GM18526 (cell line): ENCODE results near the gene ROBO1.

Experiments used
- POLR2A ChIP-seq: IDR thresholded peaks from 3 replicates; pipeline ENCODE4 v1.6.1; 2011; ENCODE audit not compliant: insufficient read length; ENCODE audit errors: extremely low read depth

The ROBO1 gene

DNA sequence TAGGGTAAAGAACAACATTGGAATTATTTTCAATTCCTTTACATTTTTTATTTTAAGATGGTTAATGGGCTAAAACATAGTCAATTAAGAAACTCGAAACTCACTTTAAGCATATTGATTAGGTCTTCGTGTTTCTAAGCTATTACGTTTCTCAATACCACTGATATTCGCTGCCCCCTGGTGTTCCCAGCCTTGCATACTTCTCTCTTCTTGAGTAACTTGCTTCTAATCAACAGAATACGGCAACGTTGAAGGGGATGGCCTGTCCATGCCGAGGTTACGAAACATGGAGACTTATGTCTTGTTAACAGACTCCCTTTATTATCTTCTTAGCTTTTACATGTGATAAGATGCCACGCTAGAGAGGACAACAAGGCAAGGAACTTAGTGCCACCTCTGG lies 43.6 kb downstream of the ROBO1 start:
- no peak for TF ChIP-seq POLR2A

DNA sequence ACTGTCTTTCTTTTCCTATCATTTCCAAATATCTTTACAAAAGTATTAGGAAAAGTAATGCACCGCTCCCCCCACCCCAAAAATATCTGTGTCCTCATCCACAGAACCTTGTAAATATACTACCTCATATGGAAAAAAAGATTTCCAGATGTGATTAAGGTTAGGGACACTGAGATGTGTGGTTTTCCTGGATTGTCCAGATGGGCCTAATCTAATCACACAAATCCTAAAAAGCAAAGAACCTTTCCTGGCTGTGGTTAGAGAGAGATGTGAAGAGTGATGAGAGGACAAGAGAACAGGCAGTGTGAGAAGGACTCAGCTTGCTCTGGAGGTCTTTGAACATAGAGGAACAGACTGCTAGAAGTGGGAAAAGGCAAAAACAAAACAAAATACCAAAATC lies 77.7 kb downstream of the ROBO1 start:
- TF ChIP-seq POLR2A = no peak

GRCh38 chr3:79685108-79685507 lies 82.7 kb downstream of the ROBO1 start:
- TF ChIP-seq POLR2A = no peak

- TF ChIP-seq POLR2A = no peak
Observed at GRCh38 chr3:79684041-79684440, 83.8 kb downstream of the ROBO1 start.

GRCh38 chr3:79672731-79673130 lies 95.1 kb downstream of the ROBO1 start:
- no peak for TF ChIP-seq POLR2A

- TF ChIP-seq POLR2A = no peak
Observed at GRCh38 chr3:79672075-79672474, 95.7 kb downstream of the ROBO1 start.

DNA sequence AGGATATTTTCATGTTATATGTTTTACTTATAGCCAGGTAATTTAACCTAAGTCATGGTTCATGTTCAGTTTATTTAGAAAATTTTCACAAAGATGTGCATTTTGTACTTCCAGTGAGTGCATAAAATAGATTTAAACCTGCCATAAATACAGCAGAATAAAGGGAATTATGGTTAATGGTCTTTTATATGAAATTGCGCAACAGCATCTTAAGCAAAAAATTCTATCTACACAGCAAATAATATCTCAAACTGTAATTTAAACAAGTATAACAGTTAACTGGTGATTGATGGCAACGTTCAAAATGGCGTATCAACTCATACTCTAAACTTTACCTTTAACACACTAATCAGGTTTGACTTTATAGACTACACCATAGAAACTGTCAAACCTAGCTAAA lies 97.6 kb downstream of the ROBO1 start:
- TF ChIP-seq POLR2A = no peak

- no peak for TF ChIP-seq POLR2A
Observed at GRCh38 chr3:79664455-79664854, 103.3 kb downstream of the ROBO1 start.

GRCh38 chr3:79661896-79662295 lies 105.9 kb downstream of the ROBO1 start:
- TF ChIP-seq POLR2A = no peak

DNA sequence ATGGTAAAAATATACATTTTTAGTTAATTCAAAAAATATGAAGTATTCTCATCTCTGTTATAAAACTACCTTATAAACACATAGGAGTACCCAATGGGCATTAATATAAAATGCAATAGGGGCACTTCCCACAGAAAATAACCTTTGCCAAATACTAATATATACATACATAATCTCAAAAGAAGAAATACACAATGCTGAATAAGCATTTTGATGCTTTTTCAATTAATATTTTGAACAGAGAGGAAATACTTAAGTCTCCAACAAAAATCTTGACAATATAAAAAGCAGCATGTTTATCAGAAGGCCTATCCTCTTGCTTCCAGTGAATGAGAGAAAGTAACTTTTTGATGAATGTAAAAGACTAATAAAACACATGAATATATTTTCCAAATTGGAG lies 110.7 kb downstream of the ROBO1 start:
- no peak for TF ChIP-seq POLR2A

- no peak for TF ChIP-seq POLR2A
Observed at GRCh38 chr3:79654019-79654418, 113.8 kb downstream of the ROBO1 start.

DNA sequence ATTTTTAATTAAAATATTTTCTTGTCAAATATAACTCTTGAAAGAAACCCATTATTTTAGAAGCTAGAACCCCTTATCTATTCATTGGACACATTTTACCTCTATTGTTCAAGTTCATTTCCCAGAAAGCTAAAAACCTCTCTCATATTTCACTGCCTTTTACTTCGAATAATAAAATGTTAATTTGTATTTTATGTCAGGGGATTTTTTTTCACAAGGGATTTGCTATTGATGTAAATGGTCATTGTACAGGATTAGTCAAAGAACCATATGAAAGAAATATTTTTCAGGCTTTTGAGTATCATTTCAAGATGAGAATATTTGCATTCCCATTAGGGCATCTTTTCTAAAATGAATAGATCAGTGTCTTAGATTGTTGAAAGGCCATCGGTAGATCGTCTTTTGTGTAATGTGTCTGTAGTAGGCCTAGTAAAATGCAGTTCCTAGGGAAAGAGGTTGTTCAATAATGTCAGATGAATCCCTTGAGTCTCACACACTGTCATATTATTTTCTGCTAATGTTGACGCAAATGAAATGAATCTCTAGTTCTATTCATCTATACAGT lies 114.5 kb downstream of the ROBO1 start:
- TF ChIP-seq POLR2A = no peak

GRCh38 chr3:79651536-79652065 lies 116.2 kb downstream of the ROBO1 start:
- no peak for TF ChIP-seq POLR2A

DNA sequence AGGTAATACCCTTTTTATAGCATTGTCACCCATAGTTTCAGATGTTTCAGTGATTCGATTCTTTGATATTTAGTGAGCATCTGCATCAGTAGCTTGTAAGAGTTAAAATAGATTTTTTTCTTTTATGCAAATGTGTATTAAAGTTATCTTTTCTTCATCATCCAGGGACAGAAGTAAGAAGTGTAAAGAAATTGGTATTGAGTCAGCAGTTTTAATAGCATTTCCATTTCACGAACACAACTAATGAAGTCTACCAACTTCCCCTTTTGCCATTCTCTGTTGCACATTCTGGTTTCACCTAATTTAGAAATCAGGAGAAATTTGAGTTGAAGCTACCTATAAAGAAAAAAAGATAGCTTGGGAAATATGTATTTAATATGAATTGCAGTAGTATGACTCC lies 127.9 kb downstream of the ROBO1 start:
- TF ChIP-seq POLR2A = no peak

DNA sequence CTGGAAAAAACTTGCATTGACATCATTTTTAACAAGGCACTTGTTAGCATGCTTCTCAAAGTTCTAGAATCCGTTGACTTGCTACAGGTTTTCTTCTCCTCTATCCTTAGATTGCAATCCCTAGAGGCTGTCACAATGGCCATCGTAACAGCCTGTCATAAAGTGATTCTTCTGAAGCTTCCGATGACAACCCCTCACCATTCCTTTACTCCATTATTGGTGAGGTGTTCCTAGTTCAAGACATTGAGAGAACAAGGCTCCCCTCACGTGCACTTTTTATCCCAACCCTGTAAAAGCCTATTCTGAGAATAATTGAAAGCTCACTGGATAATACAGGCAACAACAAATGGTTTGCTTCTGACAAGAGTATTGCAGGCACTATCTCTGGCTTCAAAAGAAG lies 131.4 kb downstream of the ROBO1 start:
- no peak for TF ChIP-seq POLR2A

- TF ChIP-seq POLR2A = no peak
Observed at GRCh38 chr3:79632842-79633241, 135.0 kb downstream of the ROBO1 start.

DNA sequence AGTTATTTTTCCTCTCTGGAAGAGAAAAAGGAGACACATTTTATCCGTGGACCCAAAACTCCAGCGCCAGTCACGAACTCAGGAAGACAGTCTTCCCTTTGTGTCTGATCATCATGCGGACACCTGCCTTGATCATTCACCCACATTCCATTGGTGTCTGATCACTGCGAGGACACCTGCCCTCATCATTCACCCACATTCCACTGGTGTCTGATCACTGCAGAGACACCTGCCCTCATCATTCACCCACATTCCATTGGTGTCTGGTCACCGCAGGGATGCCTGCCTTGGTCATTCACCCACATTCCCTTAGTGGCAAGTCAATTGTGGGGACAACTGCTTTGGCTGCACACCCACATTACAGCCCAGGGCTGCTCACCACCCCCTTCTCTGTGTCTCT lies 148.9 kb downstream of the ROBO1 start:
- TF ChIP-seq POLR2A = no peak
